Esophagus (tissue), 2 donors: ENCODE measurements around the gene CDC14A. TPM values are rescaled to one million over a fixed set of nuclear protein-coding genes. Genes with fewer than 3 reads are reported as not detected.

Experiments used
- H3K27ac ChIP-seq, 2 donors: one replicate each; pipeline ENCODE4 v1.5.1; 2013; ENCODE audit warnings: low read depth in 2 of 2, mild to moderate bottlenecking in 2 of 2, inconsistent platforms in 1 of 2, low read length in 1 of 2, moderate library complexity in 1 of 2
- H3K27me3 ChIP-seq, 2 donors: one replicate each; pipeline ENCODE4 v1.6.1; 2013; ENCODE audit warnings: low read length in 2 of 2, control low read depth in 1 of 2, mild to moderate bottlenecking in 1 of 2; ENCODE audit not compliant: insufficient read depth in 2 of 2, control insufficient read depth in 1 of 2
- H3K36me3 ChIP-seq, 2 donors: one replicate each; pipeline ENCODE4 v1.6.1; 2013; ENCODE audit warnings: low read length in 1 of 2; ENCODE audit not compliant: control insufficient read depth in 2 of 2, insufficient read depth in 2 of 2
- H3K4me1 ChIP-seq, 2 donors: one replicate each; pipeline ENCODE4 v1.6.1; 2013; ENCODE audit warnings: low read length in 1 of 2; ENCODE audit not compliant: control insufficient read depth in 2 of 2, insufficient read depth in 2 of 2
- H3K4me3 ChIP-seq, 2 donors: one replicate each; pipeline ENCODE4 v1.5.1; 2013; ENCODE audit warnings: low read length in 2 of 2, mild to moderate bottlenecking in 2 of 2, low read depth in 1 of 2, moderate library complexity in 1 of 2
- H3K9me3 ChIP-seq, 2 donors: one replicate each; pipeline ENCODE4 v1.6.1; 2013; ENCODE audit warnings: mild to moderate bottlenecking in 2 of 2, low read depth in 1 of 2, low read length in 1 of 2, moderate library complexity in 1 of 2; ENCODE audit not compliant: control insufficient read depth in 2 of 2, insufficient read depth in 1 of 2
- WGBS, 2 donors: extraction: QIAGEN DNeasy Blood & Tissue Kit; methylation state at CpG; one replicate each; pipeline ENCODE4 v1.1.7; 2013; 5-methylcytosine and 5-hydroxymethylcytosine counted together
- polyA plus RNA-seq, 2 donors: library from polyadenylated mRNA; stranded (reverse); fragments of 200-250 nt; gene quantifications; one replicate each; pipeline ENCODE4 v1.2.3, GENCODE V29; 2013
- donor health status: healthy with polysubstance abuse.
- donor health status: Bipolar disorder and iron deficiency.

The CDC14A gene
- polyA plus RNA-seq, 2 donors: 1.0 to 1.2 TPM

GRCh38 chr1:100510451-100510850 lies 158.1 kb downstream of the CDC14A start:
- WGBS, 2 donors: 45 to 52% methylated on average over 1 of the region's 1 CpG
- no peaks in the 10 kb centered on the region for H3K4me1 ChIP-seq

GRCh38 chr1:100511058-100511457 lies 158.8 kb downstream of the CDC14A start:
- WGBS, 2 donors: 92 to 98% methylated on average over 4 of the region's 4 CpGs
- no peaks in the 10 kb centered on the region for H3K4me1 ChIP-seq
- H3K36me3 ChIP-seq: peaks cover 0 to 2% of the 10 kb centered on the region in 2 donors
- no peaks in the 10 kb centered on the region for H3K27me3 ChIP-seq
- H3K9me3 ChIP-seq: no peaks in the 10 kb centered on the region
- no peak overlapping the region for H3K27ac ChIP-seq
- H3K4me3 ChIP-seq: no peak overlapping the region

More at GRCh38 chr1:100510451-100510850, 158.1 kb downstream of the CDC14A start:
- Histone ChIP-seq H3K27ac (no peak overlapping the region), H3K9me3 (no peaks in the 10 kb centered on the region), H3K27me3 (no peaks in the 10 kb centered on the region), H3K4me3 (no peak overlapping the region), H3K36me3 (peaks cover 0 to 2% of the 10 kb centered on the region in 2 donors)

- no peaks in the 10 kb centered on the region for H3K27me3 ChIP-seq
- H3K27ac ChIP-seq: no peak overlapping the region
- H3K4me3 ChIP-seq: no peak overlapping the region
- H3K9me3 ChIP-seq: no peaks in the 10 kb centered on the region
- H3K36me3 ChIP-seq: peaks cover 0 to 2% of the 10 kb centered on the region in 2 donors
- WGBS, 2 donors: 91 to 92% methylated on average over 5 of the region's 5 CpGs
- H3K4me1 ChIP-seq: no peaks in the 10 kb centered on the region
These were observed 159.5 kb downstream of the CDC14A start for GRCh38 chr1:100511773-100512172.

GRCh38 chr1:100512803-100513352 lies 160.6 kb downstream of the CDC14A start:
- Histone ChIP-seq H3K27ac (no peak overlapping the region), H3K27me3 (no peaks in the 10 kb centered on the region), H3K4me1 (no peaks in the 10 kb centered on the region), H3K36me3 (peaks cover 0 to 2% of the 10 kb centered on the region in 2 donors), H3K4me3 (no peak overlapping the region), H3K9me3 (no peaks in the 10 kb centered on the region)

- Histone ChIP-seq H3K27me3 (no peaks in the 10 kb centered on the region), H3K4me3 (no peak overlapping the region), H3K27ac (no peak overlapping the region), H3K4me1 (no peaks in the 10 kb centered on the region), H3K36me3 (no peaks in the 10 kb centered on the region), H3K9me3 (no peaks in the 10 kb centered on the region)
- WGBS, 2 donors: 86 to 92% methylated on average over 5 of the region's 5 CpGs
These were observed 164.6 kb downstream of the CDC14A start for GRCh38 chr1:100516857-100517256.

GRCh38 chr1:100517515-100517914 lies 165.2 kb downstream of the CDC14A start:
- Histone ChIP-seq H3K9me3 (no peaks in the 10 kb centered on the region), H3K4me1 (no peaks in the 10 kb centered on the region), H3K4me3 (no peak overlapping the region), H3K27ac (no peak overlapping the region), H3K27me3 (no peaks in the 10 kb centered on the region), H3K36me3 (no peaks in the 10 kb centered on the region)
- 71 to 79% methylated on average over 1 of the region's 1 CpG for WGBS, 2 donors

GRCh38 chr1:100518023-100518422 lies 165.7 kb downstream of the CDC14A start:
- H3K9me3 ChIP-seq: no peaks in the 10 kb centered on the region
- H3K4me3 ChIP-seq: no peak overlapping the region
- no peaks in the 10 kb centered on the region for H3K4me1 ChIP-seq
- H3K27me3 ChIP-seq: no peaks in the 10 kb centered on the region
- no peaks in the 10 kb centered on the region for H3K36me3 ChIP-seq
- H3K27ac ChIP-seq: no peak overlapping the region
- 42 to 49% methylated on average over 2 of the region's 2 CpGs for WGBS, 2 donors

GRCh38 chr1:100523038-100523652 lies 170.8 kb downstream of the CDC14A start:
- no peaks in the 10 kb centered on the region for H3K27me3 ChIP-seq
- 90 to 95% methylated on average over 5 of the region's 5 CpGs for WGBS, 2 donors
- H3K27ac ChIP-seq: no peak overlapping the region
- H3K4me1 ChIP-seq: no peaks in the 10 kb centered on the region
- no peaks in the 10 kb centered on the region for H3K36me3 ChIP-seq
- no peaks in the 10 kb centered on the region for H3K9me3 ChIP-seq
- no peak overlapping the region for H3K4me3 ChIP-seq

- Histone ChIP-seq H3K27ac (no peak overlapping the region), H3K36me3 (no peaks in the 10 kb centered on the region), H3K4me1 (no peaks in the 10 kb centered on the region), H3K9me3 (no peaks in the 10 kb centered on the region), H3K27me3 (no peaks in the 10 kb centered on the region), H3K4me3 (no peak overlapping the region)
- WGBS, 2 donors: 85 to 88% methylated on average over 4 of the region's 4 CpGs
These were observed 172.0 kb downstream of the CDC14A start for GRCh38 chr1:100524355-100524754.

GRCh38 chr1:100526894-100527293 lies 174.6 kb downstream of the CDC14A start:
- WGBS, 2 donors: 94 to 95% methylated on average over 2 of the region's 2 CpGs
- H3K4me3 ChIP-seq: no peak overlapping the region
- H3K27me3 ChIP-seq: no peaks in the 10 kb centered on the region
- H3K4me1 ChIP-seq: no peaks in the 10 kb centered on the region
- H3K9me3 ChIP-seq: no peaks in the 10 kb centered on the region
- no peak overlapping the region for H3K27ac ChIP-seq
- no peaks in the 10 kb centered on the region for H3K36me3 ChIP-seq
